Measurements from ENCODE around the gene SCMH1.

SCMH1 gene

GRCh38 chr1:41158966-41159365 is 83.1 kb downstream of the SCMH1 start:
- Histone ChIP-seq H3K27ac (no peak overlapping the region), H3K4me3 (no peak overlapping the region)
- no peak for TF ChIP-seq CTCF (IDR thresholded peaks at IDR 0.05)
- no peak for DNase-seq (ENCODE audit: low spot score)

- Histone ChIP-seq H3K4me3 (no peak overlapping the region), H3K27ac (no peak overlapping the region)
- TF ChIP-seq CTCF (IDR thresholded peaks at IDR 0.05), result no peak
- DNase-seq (ENCODE audit: low spot score), result no peak
Measured at GRCh38 chr1:41158147-41158875, 83.8 kb downstream of the SCMH1 start.

GRCh38 chr1:41155105-41155504 is 87.0 kb downstream of the SCMH1 start:
- no peak overlapping the region for H3K27ac ChIP-seq
- no peak for DNase-seq (ENCODE audit: low spot score)
- H3K4me3 ChIP-seq, result no peak overlapping the region
- TF ChIP-seq CTCF (IDR thresholded peaks at IDR 0.05), result no peak

- TF ChIP-seq CTCF (IDR thresholded peaks at IDR 0.05), result no peak
- no peak for DNase-seq (ENCODE audit: low spot score)
- Histone ChIP-seq H3K27ac (peak overlapping the region in 1 of 2 donors; percentile 67), H3K4me3 (no peak overlapping the region)
Measured at GRCh38 chr1:41153750-41154274, 88.3 kb downstream of the SCMH1 start.

- no peak for DNase-seq (ENCODE audit: low spot score)
- Histone ChIP-seq H3K4me3 (no peak overlapping the region), H3K27ac (peak overlapping the region; percentile 67 to 74)
- no peak for TF ChIP-seq CTCF (IDR thresholded peaks at IDR 0.05)
Measured at GRCh38 chr1:41152622-41153044, 89.5 kb downstream of the SCMH1 start.

- Histone ChIP-seq H3K27ac (peak overlapping the region; percentile 67 to 74), H3K4me3 (no peak overlapping the region)
- no peak for TF ChIP-seq CTCF (IDR thresholded peaks at IDR 0.05)
- DNase-seq (ENCODE audit: low spot score), result no peak
Measured at GRCh38 chr1:41151846-41152245, 90.3 kb downstream of the SCMH1 start.

GRCh38 chr1:41149570-41149969 is 92.5 kb downstream of the SCMH1 start:
- Histone ChIP-seq H3K4me3 (no peak overlapping the region), H3K27ac (no peak overlapping the region)
- TF ChIP-seq CTCF (IDR thresholded peaks at IDR 0.05), result no peak
- DNase-seq (ENCODE audit: low spot score), result no peak
